GM19395 (cell line): ENCODE results near the gene GGTA1.
"Not testable (repeated sequence)": the region's sequence is repeated elsewhere in the genome, so short reads cannot be mapped to it uniquely, and the experiment has no call there.

Experiments
- ATAC-seq: cut with Tn5 transposase; IDR thresholded peaks from one replicate; pipeline ENCODE4 v1.9.1; 2021; ENCODE audit warnings: mild to moderate bottlenecking, moderate library complexity; ENCODE audit not compliant: unreplicated experiment

GGTA1 gene

GRCh38 chr9:121499427-121500164 lies at the start of gene GGTA1:
GGTA1 (minus strand) TSS chr9:121499844; CDS start chr9:121467922, 31,922 bp downstream.
- ATAC-seq: no peak

- no peak for ATAC-seq
Measured at GRCh38 chr9:121548666-121549065, 49.0 kb upstream of the GGTA1 start.

- ATAC-seq: peak; percentile 84
Measured at GRCh38 chr9:121545875-121546423, 46.3 kb upstream of the GGTA1 start.

- ATAC-seq: no peak
Measured at GRCh38 chr9:121545150-121545874, 45.7 kb upstream of the GGTA1 start.

- no peak for ATAC-seq
Measured at GRCh38 chr9:121542025-121542424, 42.4 kb upstream of the GGTA1 start.

GRCh38 chr9:121541256-121541655 lies 41.6 kb upstream of the GGTA1 start:
- ATAC-seq: no peak

- ATAC-seq: no peak
Measured at GRCh38 chr9:121538221-121538620, 38.6 kb upstream of the GGTA1 start.

- no peak for ATAC-seq
Measured at GRCh38 chr9:121537283-121537682, 37.6 kb upstream of the GGTA1 start.

- ATAC-seq: no peak
Measured at GRCh38 chr9:121532881-121533280, 33.2 kb upstream of the GGTA1 start.

- no peak for ATAC-seq
Measured at GRCh38 chr9:121529237-121529987, 29.8 kb upstream of the GGTA1 start.

GRCh38 chr9:121528642-121529041 lies 29.0 kb upstream of the GGTA1 start:
- ATAC-seq: no peak

- no peak for ATAC-seq
Measured at GRCh38 chr9:121527371-121527770, 27.7 kb upstream of the GGTA1 start.

GRCh38 chr9:121519688-121520087 lies 20.0 kb upstream of the GGTA1 start:
- ATAC-seq: not testable (repeated sequence)

GRCh38 chr9:121518634-121519033 lies 19.0 kb upstream of the GGTA1 start:
- ATAC-seq: no peak

- ATAC-seq: not testable (repeated sequence)
Measured at GRCh38 chr9:121513166-121513565, 13.5 kb upstream of the GGTA1 start.

- no peak for ATAC-seq
Measured at GRCh38 chr9:121510766-121511550, 11.3 kb upstream of the GGTA1 start.

GRCh38 chr9:121509180-121509579 lies 9.5 kb upstream of the GGTA1 start:
- ATAC-seq: no peak

- ATAC-seq: no peak
Measured at GRCh38 chr9:121508415-121508814, 8.8 kb upstream of the GGTA1 start.

GRCh38 chr9:121505903-121506735 lies 6.5 kb upstream of the GGTA1 start:
- ATAC-seq: no peak

- ATAC-seq: no peak
Measured at GRCh38 chr9:121503444-121503843, 3.8 kb upstream of the GGTA1 start.
